EH (cell line): Measurements from ENCODE around the gene HOGA1.
A peak's percentile ranks its signal among the peaks of the same experiment; 100 is the strongest.
"Not testable (repeated sequence)": the region's sequence is repeated elsewhere in the genome, so short reads cannot be mapped to it uniquely, and the experiment has no call there.

ENCODE experiments used
- DNase-seq: peaks from one replicate; pipeline ENCODE4 v3.0.0-alpha.2; 2015; ENCODE audit warnings: low read depth

HOGA1 gene

DNA sequence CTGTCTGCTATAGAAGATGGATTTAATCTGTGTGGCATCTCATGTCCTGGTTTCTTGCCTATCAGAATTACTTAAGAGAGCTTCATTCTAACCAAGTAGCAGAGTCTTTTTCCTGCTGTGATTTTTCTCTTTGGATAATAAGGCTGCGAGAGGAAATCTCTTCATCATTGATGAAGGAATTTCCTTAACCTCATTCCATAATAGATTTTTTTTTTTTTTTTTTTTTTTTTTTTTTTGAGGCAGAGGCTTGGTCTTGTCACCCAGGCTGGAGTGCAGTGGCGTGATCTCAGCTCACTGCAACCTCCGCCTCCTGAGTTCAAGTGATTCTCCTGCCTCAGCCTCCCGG is 65.2 kb downstream of the HOGA1 start:
- not testable (repeated sequence) for DNase-seq

DNA sequence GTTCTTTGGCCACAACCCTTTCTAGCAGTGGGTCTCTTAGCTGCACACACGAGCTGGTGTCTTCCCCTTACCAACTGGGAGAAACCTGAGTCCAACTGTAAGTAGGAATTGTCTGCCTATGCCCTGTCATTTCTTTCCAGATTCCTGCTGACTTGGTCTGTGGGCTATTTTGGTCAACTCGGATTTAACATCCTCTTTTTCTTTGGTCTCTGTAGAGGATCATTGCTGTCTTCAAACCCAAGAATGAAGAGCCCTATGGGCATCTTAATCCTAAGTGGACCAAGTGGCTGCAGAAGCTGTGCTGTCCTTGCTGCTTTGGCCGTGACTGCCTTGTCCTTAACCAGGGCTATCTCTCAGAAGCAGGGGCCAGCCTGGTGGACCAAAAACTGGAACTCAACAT is 66.5 kb downstream of the HOGA1 start:
- no peak for DNase-seq

DNA sequence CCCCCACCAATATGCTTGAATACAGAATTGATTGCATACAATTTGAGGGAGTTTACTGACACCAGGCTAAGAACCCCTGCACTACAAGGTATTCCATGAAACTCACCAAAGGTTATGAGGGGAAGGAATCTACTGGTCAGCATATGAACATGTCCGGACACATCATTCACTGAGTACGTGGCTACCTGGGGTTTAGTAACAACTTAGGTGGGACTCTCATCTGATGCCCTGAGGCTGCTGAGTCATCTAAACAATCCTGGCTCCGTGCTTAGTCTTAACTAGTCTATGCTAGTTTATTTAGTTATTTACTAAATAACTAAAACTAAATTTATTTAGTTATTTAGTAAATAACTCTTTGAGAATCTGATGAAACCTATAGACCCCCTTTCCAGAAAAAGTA is 67.6 kb downstream of the HOGA1 start:
- DNase-seq: no peak

DNA sequence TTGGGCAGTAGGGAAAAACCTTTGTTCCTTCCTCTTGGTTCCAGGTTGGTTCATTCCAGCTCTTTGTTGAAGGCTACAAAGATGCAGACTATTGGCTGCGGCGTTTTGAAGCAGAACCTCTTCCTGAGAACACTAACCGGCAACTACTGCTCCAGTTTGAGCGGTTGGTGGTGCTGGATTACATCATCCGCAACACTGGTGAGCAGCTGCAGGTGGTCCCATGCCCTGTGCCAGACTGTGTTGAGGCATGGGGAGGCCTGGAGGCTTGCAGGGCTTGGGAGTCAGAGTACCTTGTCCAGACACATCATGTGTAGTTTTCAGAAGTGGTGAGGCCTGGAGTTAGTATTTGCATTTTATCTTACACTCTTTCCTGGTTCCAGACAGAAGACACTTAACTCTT is 72.6 kb downstream of the HOGA1 start:
- DNase-seq: no peak

- DNase-seq: peak; percentile 65
Observed at GRCh38 chr10:97659589-97659988, 75.4 kb downstream of the HOGA1 start.
